Colonic mucosa (tissue), 4 donors: ENCODE measurements around the gene FHIP2A. TPM values are rescaled to one million over a fixed set of nuclear protein-coding genes. Genes with fewer than 3 reads are reported as not detected.

ENCODE experiments used
- DNase-seq: peaks from one replicate; pipeline ENCODE4 v3.0.0-alpha.2; 2020
- H3K27ac ChIP-seq: fragments of 200-600 bp; one replicate; pipeline ENCODE4 v1.8.0; 2021
- H3K27me3 ChIP-seq: fragments of 200-600 bp; one replicate; pipeline ENCODE4 v1.8.0; 2021
- H3K36me3 ChIP-seq: fragments of 200-600 bp; one replicate; pipeline ENCODE4 v1.8.0; 2021
- H3K4me1 ChIP-seq: fragments of 200-600 bp; one replicate; pipeline ENCODE4 v1.8.0; 2021; ENCODE audit warnings: mild to moderate bottlenecking
- H3K4me3 ChIP-seq: fragments of 200-600 bp; one replicate; pipeline ENCODE4 v1.8.0; 2021
- H3K9ac ChIP-seq, 2 donors: one replicate each; pipeline ENCODE4 v1.7.0; 2013; ENCODE audit warnings: control low read depth in 2 of 2, low read depth in 2 of 2, low read length in 2 of 2
- H3K9me3 ChIP-seq: fragments of 200-600 bp; one replicate; pipeline ENCODE4 v1.8.0; 2021
- intact Hi-C: fragments of 100-400 bp; cut with DNase I; formaldehyde crosslinking; loops from one replicate; pipeline ENCODE4 v1.14.1; 2022
- total RNA-seq, 2 donors: library from RNA; stranded (reverse); fragmentation: NEBNext Ultra II Directional in 1 of 2; extraction: Animal tissue kit (Norgen Biotek cat#: 25700) in 1 of 2; gene quantifications; one replicate each; pipeline ENCODE4 v1.2.1, GENCODE V29; 2021
- TF ChIP-seq, protein P1 (sequence below): fragments of 200-600 bp; IDR thresholded peaks from one replicate; pipeline ENCODE4 v1.8.0; 2022; ENCODE audit warnings: antibody characterized with exemption, mild to moderate bottlenecking
- donor health status: healthy.
- donor health status: DM: no; HTN: no; CAD: no.
- donor health status: DM: no; HTN: no; CAD: no.

The FHIP2A gene
- total RNA-seq, 2 donors from 2014 or later = 11.3 to 16.6 TPM

DNA sequence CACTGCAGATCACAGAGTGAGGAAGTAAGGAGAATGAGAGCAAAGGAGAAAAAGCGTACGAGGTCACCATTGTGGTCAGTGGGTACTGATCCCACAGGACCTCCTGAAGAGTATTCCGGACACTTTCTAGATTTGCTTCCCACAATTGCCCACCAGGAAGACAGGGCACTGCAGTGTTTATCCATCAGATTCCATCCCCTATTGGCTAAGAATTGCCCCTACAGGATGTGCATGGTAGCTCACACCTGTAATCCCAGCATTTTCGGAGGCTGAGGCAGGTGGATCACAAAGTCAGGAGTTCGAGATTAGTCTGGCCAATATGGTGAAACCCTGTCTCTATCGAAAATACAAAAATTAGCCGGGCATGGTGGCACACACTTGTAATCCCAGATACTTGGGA is 5.3 kb upstream of the FHIP2A start:
- Histone ChIP-seq H3K27ac (no peak overlapping the region), H3K4me3 (no peak overlapping the region), H3K9ac (no peak overlapping the region), H3K27me3 (no peaks in the 10 kb centered on the region), H3K36me3 (no peaks in the 10 kb centered on the region), H3K9me3 (no peaks in the 10 kb centered on the region), H3K4me1 (no peaks in the 10 kb centered on the region)
- no peak for DNase-seq
- TF ChIP-seq, protein P1, sequence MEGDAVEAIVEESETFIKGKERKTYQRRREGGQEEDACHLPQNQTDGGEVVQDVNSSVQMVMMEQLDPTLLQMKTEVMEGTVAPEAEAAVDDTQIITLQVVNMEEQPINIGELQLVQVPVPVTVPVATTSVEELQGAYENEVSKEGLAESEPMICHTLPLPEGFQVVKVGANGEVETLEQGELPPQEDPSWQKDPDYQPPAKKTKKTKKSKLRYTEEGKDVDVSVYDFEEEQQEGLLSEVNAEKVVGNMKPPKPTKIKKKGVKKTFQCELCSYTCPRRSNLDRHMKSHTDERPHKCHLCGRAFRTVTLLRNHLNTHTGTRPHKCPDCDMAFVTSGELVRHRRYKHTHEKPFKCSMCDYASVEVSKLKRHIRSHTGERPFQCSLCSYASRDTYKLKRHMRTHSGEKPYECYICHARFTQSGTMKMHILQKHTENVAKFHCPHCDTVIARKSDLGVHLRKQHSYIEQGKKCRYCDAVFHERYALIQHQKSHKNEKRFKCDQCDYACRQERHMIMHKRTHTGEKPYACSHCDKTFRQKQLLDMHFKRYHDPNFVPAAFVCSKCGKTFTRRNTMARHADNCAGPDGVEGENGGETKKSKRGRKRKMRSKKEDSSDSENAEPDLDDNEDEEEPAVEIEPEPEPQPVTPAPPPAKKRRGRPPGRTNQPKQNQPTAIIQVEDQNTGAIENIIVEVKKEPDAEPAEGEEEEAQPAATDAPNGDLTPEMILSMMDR = no peak
- intact Hi-C loops = no loop called here

DNA sequence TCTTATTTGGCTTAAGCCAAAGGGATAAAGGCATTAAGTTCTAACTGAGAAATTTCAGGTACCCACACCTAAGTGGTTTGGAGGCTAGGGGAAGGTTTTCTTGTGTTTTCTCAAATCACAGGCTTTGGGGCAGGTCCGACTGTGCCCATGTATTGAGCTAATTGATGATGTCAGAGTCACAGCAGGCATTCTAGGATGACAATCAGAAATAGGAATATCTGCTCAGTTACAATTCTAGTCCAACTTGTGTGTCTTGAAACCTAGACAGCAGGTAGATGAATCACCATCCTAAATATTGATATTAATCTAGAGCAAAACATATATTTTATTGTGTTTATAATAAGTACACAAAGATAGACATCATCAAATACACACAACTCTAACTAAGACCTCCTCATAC is 2.3 kb upstream of the FHIP2A start:
- Histone ChIP-seq H3K36me3 (no peaks in the 10 kb centered on the region), H3K9ac (no peak overlapping the region), H3K4me3 (no peak overlapping the region), H3K27ac (no peak overlapping the region), H3K9me3 (no peaks in the 10 kb centered on the region), H3K4me1 (no peaks in the 10 kb centered on the region), H3K27me3 (no peaks in the 10 kb centered on the region)
- TF ChIP-seq, protein P1 = no peak
- intact Hi-C loops = no loop called here
- no peak for DNase-seq

DNA sequence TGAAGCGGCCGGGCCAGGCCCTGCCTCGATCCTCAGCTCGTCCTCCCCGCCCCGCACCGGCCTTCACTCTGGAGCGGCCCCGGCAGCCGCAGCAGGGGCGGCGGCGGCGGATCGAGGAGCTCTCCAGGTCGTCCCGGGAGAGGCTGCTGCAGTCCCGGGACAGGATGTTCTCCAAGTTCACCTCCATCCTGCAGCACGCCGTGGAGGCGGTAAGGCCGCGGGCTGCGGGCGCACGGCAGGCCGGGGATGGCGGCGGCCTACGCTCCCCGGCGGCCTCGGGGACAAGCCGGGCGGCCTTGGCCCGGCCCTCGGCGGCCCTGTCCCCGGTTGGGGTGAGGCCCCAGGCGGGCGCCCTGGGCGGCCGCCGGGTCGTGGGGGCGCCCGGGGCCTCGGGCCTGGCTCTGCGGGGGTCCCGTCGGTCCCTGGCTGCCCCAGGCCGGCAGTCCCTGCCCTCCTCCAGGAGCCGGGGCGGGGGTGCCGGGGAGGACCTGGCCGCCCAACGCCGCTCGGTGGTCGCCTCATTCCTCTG is 399 bp downstream of the FHIP2A start:
- Histone ChIP-seq H3K27ac (peak overlapping the region; percentile 95), H3K9ac (peak overlapping the region; percentile 88 to 96), H3K36me3 (no peaks in the 10 kb centered on the region), H3K4me3 (peak overlapping the region; percentile 87), H3K27me3 (no peaks in the 10 kb centered on the region), H3K9me3 (no peaks in the 10 kb centered on the region), H3K4me1 (no peaks in the 10 kb centered on the region)
- TF ChIP-seq, protein P1 = no peak
- intact Hi-C loops = no loop called here
- DNase-seq = no peak

DNA sequence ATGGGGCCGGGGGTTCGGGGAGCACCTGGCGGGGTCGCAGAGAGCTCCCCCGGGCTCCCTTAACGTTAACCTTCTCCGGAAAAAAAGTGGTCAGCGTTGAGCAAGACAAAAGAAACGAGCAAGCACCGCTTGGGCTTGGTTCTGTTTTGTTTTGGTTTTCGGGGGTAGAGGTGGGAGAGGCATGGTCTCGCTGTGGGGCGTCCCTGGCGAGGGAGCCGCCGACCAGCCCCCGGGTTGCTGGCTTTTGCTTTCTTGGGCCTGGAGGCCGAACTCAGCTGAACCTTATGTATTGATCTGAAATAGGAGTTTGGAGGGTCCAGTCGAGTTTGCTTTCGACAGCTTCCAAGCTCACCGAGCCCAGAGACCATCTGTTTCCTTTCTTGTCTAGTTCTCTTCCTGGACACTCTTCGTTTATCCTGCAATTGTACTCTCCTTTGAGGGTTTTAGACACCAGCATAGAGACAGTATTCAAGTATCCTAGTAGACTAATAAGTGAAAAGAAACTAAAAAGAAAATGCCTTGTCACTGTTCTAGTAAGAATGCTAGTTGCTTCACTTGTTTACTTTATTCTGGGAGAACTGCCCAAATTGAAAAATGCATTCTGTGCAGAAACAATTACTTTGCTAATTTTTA is 980 bp downstream of the FHIP2A start:
- Histone ChIP-seq H3K27ac (peak overlapping the region; percentile 95), H3K27me3 (no peaks in the 10 kb centered on the region), H3K9me3 (no peaks in the 10 kb centered on the region), H3K4me1 (no peaks in the 10 kb centered on the region), H3K4me3 (peak overlapping the region; percentile 87), H3K36me3 (no peaks in the 10 kb centered on the region), H3K9ac (peak overlapping the region; percentile 88 to 96)
- peak; percentile 47 for DNase-seq
- TF ChIP-seq, protein P1 = no peak
- intact Hi-C loops = no loop called here

DNA sequence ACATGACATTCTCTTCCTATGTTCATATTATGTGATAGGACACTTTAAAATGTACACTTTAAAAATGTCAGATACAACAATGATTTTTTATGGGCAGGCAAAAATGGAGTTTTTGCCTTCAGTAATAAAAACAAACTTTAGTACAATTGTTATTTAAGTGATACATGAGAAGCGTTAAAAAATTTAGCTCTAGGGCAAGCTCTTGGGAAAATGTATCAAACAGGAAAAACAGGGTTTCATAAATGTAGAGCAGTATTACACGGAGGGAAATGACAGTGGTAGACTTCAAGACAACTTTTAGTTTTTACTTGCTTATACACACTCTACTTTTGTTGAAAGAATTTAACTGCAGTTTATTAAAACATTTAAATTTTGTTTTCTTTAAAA is 1.5 kb downstream of the FHIP2A start:
- no peak for DNase-seq
- H3K4me3 ChIP-seq = peak overlapping the region; percentile 87
- H3K27ac ChIP-seq = peak overlapping the region; percentile 95
- intact Hi-C loops = no loop called here
- no peaks in the 10 kb centered on the region for H3K4me1 ChIP-seq
- H3K36me3 ChIP-seq = no peaks in the 10 kb centered on the region
- no peaks in the 10 kb centered on the region for H3K27me3 ChIP-seq
- TF ChIP-seq, protein P1 = no peak
- H3K9me3 ChIP-seq = no peaks in the 10 kb centered on the region
- peak overlapping the region in 1 of 2 donors; percentile 88 for H3K9ac ChIP-seq
